ENCODE measurements around the gene KSR2.

Gene KSR2

GRCh38 chr12:117702741-117703140 is 266.0 kb downstream of the KSR2 start:
- no peak for DNase-seq (ENCODE audit: low read depth in 2 of 2, low spot score in 1 of 2)

- no peak for DNase-seq (ENCODE audit: low read depth in 2 of 2, low spot score in 1 of 2)
These were observed 269.2 kb downstream of the KSR2 start for GRCh38 chr12:117699575-117699974.

- DNase-seq (ENCODE audit: low read depth in 2 of 2, low spot score in 1 of 2), result no peak
These were observed 269.7 kb downstream of the KSR2 start for GRCh38 chr12:117699118-117699517.

GRCh38 chr12:117695956-117696355 is 272.8 kb downstream of the KSR2 start:
- no peak for DNase-seq (ENCODE audit: low read depth in 2 of 2, low spot score in 1 of 2)

GRCh38 chr12:117692512-117692911 is 276.3 kb downstream of the KSR2 start:
- no peak for DNase-seq (ENCODE audit: low read depth in 2 of 2, low spot score in 1 of 2)

GRCh38 chr12:117689857-117690256 is 278.9 kb downstream of the KSR2 start:
- DNase-seq (ENCODE audit: low read depth in 2 of 2, low spot score in 1 of 2), result no peak

GRCh38 chr12:117688446-117688845 is 280.3 kb downstream of the KSR2 start:
- DNase-seq (ENCODE audit: low read depth in 2 of 2, low spot score in 1 of 2), result no peak

GRCh38 chr12:117686911-117687377 is 281.8 kb downstream of the KSR2 start:
- DNase-seq (ENCODE audit: low read depth in 2 of 2, low spot score in 1 of 2), result no peak

- DNase-seq (ENCODE audit: low read depth in 2 of 2, low spot score in 1 of 2), result no peak
These were observed 282.6 kb downstream of the KSR2 start for GRCh38 chr12:117686210-117686609.

GRCh38 chr12:117685110-117685926 is 283.5 kb downstream of the KSR2 start:
- DNase-seq (ENCODE audit: low read depth in 2 of 2, low spot score in 1 of 2), result no peak

- DNase-seq (ENCODE audit: low read depth in 2 of 2, low spot score in 1 of 2), result no peak
These were observed 284.3 kb downstream of the KSR2 start for GRCh38 chr12:117684471-117684870.

GRCh38 chr12:117680312-117680711 is 288.5 kb downstream of the KSR2 start:
- no peak for DNase-seq (ENCODE audit: low read depth in 2 of 2, low spot score in 1 of 2)

- no peak for DNase-seq (ENCODE audit: low read depth in 2 of 2, low spot score in 1 of 2)
These were observed 289.0 kb downstream of the KSR2 start for GRCh38 chr12:117679776-117680175.

- no peak for DNase-seq (ENCODE audit: low read depth in 2 of 2, low spot score in 1 of 2)
These were observed 294.0 kb downstream of the KSR2 start for GRCh38 chr12:117674763-117675162.

- DNase-seq (ENCODE audit: low read depth in 2 of 2, low spot score in 1 of 2), result no peak
These were observed 294.5 kb downstream of the KSR2 start for GRCh38 chr12:117674313-117674712.

- no peak for DNase-seq (ENCODE audit: low read depth in 2 of 2, low spot score in 1 of 2)
These were observed 297.1 kb downstream of the KSR2 start for GRCh38 chr12:117671734-117672133.

- DNase-seq (ENCODE audit: low read depth in 2 of 2, low spot score in 1 of 2), result no peak
These were observed 304.6 kb downstream of the KSR2 start for GRCh38 chr12:117664169-117664568.

- no peak for DNase-seq (ENCODE audit: low read depth in 2 of 2, low spot score in 1 of 2)
These were observed 306.0 kb downstream of the KSR2 start for GRCh38 chr12:117662620-117663395.

- DNase-seq (ENCODE audit: low read depth in 2 of 2, low spot score in 1 of 2), result no peak
These were observed 306.6 kb downstream of the KSR2 start for GRCh38 chr12:117662220-117662619.

- DNase-seq (ENCODE audit: low read depth in 2 of 2, low spot score in 1 of 2), result no peak
These were observed 307.3 kb downstream of the KSR2 start for GRCh38 chr12:117661471-117661870.

GRCh38 chr12:117660896-117661295 is 307.9 kb downstream of the KSR2 start:
- no peak for DNase-seq (ENCODE audit: low read depth in 2 of 2, low spot score in 1 of 2)

- DNase-seq (ENCODE audit: low read depth in 2 of 2, low spot score in 1 of 2), result no peak
These were observed 310.6 kb downstream of the KSR2 start for GRCh38 chr12:117658226-117658625.
